ENCODE results near the gene RNF223.

RNF223 gene

DNA sequence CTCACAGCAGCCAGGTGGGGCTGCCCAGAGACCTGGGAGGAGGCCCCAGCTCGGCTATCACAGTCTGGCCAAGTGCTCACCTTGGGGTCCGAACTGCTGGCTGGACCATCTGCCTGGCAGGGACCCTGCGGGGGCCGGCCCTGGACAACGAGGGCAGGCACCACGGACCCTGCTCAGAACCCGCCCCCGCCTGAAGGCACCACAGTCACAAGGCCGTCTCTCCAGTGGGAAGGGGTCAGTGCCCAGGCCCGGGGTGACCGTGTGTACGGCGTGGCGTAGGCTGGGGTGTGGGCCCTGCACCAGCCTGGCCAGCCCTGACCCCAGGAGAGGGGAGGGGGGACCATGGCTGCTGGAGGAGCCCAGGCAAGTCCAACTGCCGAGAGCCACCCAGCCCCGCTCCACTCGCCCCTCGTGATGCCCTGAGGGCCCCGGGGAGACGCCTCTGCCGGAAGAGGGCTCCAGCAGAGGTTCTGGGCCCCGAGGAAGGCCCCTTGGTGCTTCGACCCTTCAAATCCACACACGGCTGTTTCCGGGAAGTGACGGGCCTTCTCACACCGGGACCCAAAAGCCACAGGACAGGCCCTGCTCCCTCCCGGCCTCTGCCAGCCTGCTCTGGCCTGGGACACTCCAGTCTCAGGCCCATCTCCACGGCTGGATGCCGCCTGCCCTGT is 11.2 kb upstream of the RNF223 start:
- Histone ChIP-seq H4K20me1 (ENCODE audit: insufficient read depth) (no peaks in the 10 kb centered on the region), H3K36me3 (ENCODE audit: insufficient read depth) (no peaks in the 10 kb centered on the region), H3K27me3 (ENCODE audit: insufficient read depth, low read depth) (no peaks in the 10 kb centered on the region), H3K4me1 (ENCODE audit: low read depth, poor library complexity, severe bottlenecking) (peaks cover under 1% of the 10 kb centered on the region), H2AFZ (ENCODE audit: low read depth) (no peak overlapping the region), H3K4me3 (IDR thresholded peaks at IDR 0.05; ENCODE audit: insufficient read depth, low read depth, low read length) (no peak overlapping the region), H3K9ac (no peak overlapping the region), H3K27ac (no peak overlapping the region), H3K79me2 (ENCODE audit: insufficient read depth, low read depth) (no peaks in the 10 kb centered on the region), H3K4me2 (no peak overlapping the region)
- TF ChIP-seq, protein P1, sequence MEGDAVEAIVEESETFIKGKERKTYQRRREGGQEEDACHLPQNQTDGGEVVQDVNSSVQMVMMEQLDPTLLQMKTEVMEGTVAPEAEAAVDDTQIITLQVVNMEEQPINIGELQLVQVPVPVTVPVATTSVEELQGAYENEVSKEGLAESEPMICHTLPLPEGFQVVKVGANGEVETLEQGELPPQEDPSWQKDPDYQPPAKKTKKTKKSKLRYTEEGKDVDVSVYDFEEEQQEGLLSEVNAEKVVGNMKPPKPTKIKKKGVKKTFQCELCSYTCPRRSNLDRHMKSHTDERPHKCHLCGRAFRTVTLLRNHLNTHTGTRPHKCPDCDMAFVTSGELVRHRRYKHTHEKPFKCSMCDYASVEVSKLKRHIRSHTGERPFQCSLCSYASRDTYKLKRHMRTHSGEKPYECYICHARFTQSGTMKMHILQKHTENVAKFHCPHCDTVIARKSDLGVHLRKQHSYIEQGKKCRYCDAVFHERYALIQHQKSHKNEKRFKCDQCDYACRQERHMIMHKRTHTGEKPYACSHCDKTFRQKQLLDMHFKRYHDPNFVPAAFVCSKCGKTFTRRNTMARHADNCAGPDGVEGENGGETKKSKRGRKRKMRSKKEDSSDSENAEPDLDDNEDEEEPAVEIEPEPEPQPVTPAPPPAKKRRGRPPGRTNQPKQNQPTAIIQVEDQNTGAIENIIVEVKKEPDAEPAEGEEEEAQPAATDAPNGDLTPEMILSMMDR (conservative IDR thresholded peaks at IDR 0.05; ENCODE audit: low read depth, low read length) = no peak

- TF ChIP-seq, protein P1 (conservative IDR thresholded peaks at IDR 0.05; ENCODE audit: low read depth, low read length) = no peak
- H3K27ac ChIP-seq = no peak overlapping the region
- H3K9ac ChIP-seq = no peak overlapping the region
- H4K20me1 ChIP-seq (ENCODE audit: insufficient read depth) = no peaks in the 10 kb centered on the region
- no peak overlapping the region for H2AFZ ChIP-seq (ENCODE audit: low read depth)
- H3K27me3 ChIP-seq (ENCODE audit: insufficient read depth, low read depth) = no peaks in the 10 kb centered on the region
- peaks cover 8% of the 10 kb centered on the region for H3K4me1 ChIP-seq (ENCODE audit: low read depth, poor library complexity, severe bottlenecking)
- H3K79me2 ChIP-seq (ENCODE audit: insufficient read depth, low read depth) = no peaks in the 10 kb centered on the region
- H3K4me3 ChIP-seq (IDR thresholded peaks at IDR 0.05; ENCODE audit: insufficient read depth, low read depth, low read length) = no peak overlapping the region
- H3K36me3 ChIP-seq (ENCODE audit: insufficient read depth) = no peaks in the 10 kb centered on the region
- no peak overlapping the region for H3K4me2 ChIP-seq
Measured at GRCh38 chr1:1084372-1085170, 10.5 kb upstream of the RNF223 start.

DNA sequence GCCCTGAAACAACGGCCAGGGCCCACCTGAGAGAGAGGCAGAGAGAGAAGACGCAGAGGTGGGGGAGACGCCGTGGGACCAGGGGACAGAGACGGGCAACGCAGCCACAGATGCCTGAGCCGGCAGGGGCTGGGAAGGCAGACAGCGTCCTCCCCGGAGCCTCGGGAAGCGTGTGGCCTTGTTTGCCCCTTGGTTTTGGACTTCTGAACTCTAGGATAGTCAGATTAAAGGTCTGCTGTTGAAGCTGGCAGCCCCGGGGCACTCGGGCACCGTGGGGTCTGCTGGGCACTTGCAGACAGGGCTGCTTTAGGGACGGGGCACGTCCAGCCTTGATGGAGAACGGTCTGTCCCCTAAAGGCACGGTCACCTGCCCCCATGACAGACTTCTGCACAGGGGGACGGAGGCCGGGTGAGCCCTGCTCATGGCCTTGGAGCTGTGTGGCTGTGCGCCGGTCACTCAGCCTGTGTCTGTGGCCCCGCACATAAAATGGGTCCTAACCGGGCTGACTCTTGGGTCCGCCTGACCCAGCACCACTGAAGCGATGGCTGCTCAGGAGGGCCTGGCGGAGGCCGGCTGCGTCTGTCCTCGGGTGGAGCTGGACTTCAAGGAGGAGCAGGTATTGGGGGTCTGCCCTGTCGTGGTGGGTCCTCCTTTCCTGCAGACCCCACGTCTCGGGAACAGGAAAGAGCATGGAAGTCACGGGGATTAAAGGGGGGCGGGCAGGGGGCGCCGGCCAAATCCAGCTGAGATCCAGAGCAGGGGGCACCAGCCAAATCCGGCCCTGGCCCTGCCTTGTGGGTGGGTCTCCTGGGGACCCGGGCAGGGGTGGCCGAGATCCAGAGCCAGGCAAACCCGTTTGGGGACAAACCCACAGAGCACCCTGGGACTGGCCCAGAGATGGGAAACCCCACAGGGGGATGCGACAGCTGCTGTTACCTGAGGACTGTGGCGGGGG is 9.6 kb upstream of the RNF223 start:
- no peak overlapping the region for H3K4me3 ChIP-seq (IDR thresholded peaks at IDR 0.05; ENCODE audit: insufficient read depth, low read depth, low read length)
- H4K20me1 ChIP-seq (ENCODE audit: insufficient read depth) = no peaks in the 10 kb centered on the region
- H3K79me2 ChIP-seq (ENCODE audit: insufficient read depth, low read depth) = no peaks in the 10 kb centered on the region
- H3K4me2 ChIP-seq = no peak overlapping the region
- no peaks in the 10 kb centered on the region for H3K27me3 ChIP-seq (ENCODE audit: insufficient read depth, low read depth)
- TF ChIP-seq, protein P1 (conservative IDR thresholded peaks at IDR 0.05; ENCODE audit: low read depth, low read length) = no peak
- H2AFZ ChIP-seq (ENCODE audit: low read depth) = no peak overlapping the region
- H3K9ac ChIP-seq = no peak overlapping the region
- no peak overlapping the region for H3K27ac ChIP-seq
- peaks cover 12% of the 10 kb centered on the region for H3K4me1 ChIP-seq (ENCODE audit: low read depth, poor library complexity, severe bottlenecking)
- no peaks in the 10 kb centered on the region for H3K36me3 ChIP-seq (ENCODE audit: insufficient read depth)

- no peaks in the 10 kb centered on the region for H3K36me3 ChIP-seq (ENCODE audit: insufficient read depth)
- no peak overlapping the region for H3K9ac ChIP-seq
- TF ChIP-seq, protein P1 (conservative IDR thresholded peaks at IDR 0.05; ENCODE audit: low read depth, low read length) = no peak
- H3K27ac ChIP-seq = no peak overlapping the region
- no peak overlapping the region for H3K4me2 ChIP-seq
- no peaks in the 10 kb centered on the region for H4K20me1 ChIP-seq (ENCODE audit: insufficient read depth)
- H3K27me3 ChIP-seq (ENCODE audit: insufficient read depth, low read depth) = no peaks in the 10 kb centered on the region
- H3K79me2 ChIP-seq (ENCODE audit: insufficient read depth, low read depth) = no peaks in the 10 kb centered on the region
- peaks cover 12% of the 10 kb centered on the region for H3K4me1 ChIP-seq (ENCODE audit: low read depth, poor library complexity, severe bottlenecking)
- no peak overlapping the region for H3K4me3 ChIP-seq (IDR thresholded peaks at IDR 0.05; ENCODE audit: insufficient read depth, low read depth, low read length)
- no peak overlapping the region for H2AFZ ChIP-seq (ENCODE audit: low read depth)
Measured at GRCh38 chr1:1082776-1083415, 8.8 kb upstream of the RNF223 start.
